H1 (cell line): ENCODE results near the gene FPGS. TPM values are rescaled to one million over a fixed set of nuclear protein-coding genes. Genes with fewer than 3 reads are reported as not detected.
"Not testable (repeated sequence)": the region's sequence is repeated elsewhere in the genome, so short reads cannot be mapped to it uniquely, and the experiment has no call there.

Experiments
- CTCF ChIA-PET: fragments of 300-600 bp; sonication (Branson Sonifier 250); formaldehyde crosslinking; loops from one replicate; lab custom pipeline; 2021; ENCODE audit not compliant: partially characterized antibody; lab: Charles Lee
- POLR2A ChIA-PET: fragments of 300-600 bp; sonication (Branson Sonifier 250); formaldehyde crosslinking; loops from one replicate; lab custom pipeline; 2021; ENCODE audit warnings: inconsistent platforms; ENCODE audit not compliant: partially characterized antibody; lab: Charles Lee
- DNase-seq, 2 experiments: peaks; one replicate each; pipeline versions ENCODE4 v3.0.0 to v3.0.0-alpha.2; 2010 to 2022; ENCODE audit warnings: low spot score in 2 of 2, low read depth in 1 of 2, mixed read lengths in 1 of 2
- FAIRE-seq: peaks from 2 replicates; lab custom pipeline; 2011; peaks lifted over from hg19 to GRCh38; lab: Jason Lieb, UNC
- H2AFZ ChIP-seq: 2 replicates; pipeline ENCODE4 v1.8.1; 2012; ENCODE audit warnings: low read length, inconsistent platforms
- H2AK5ac ChIP-seq: 2 replicates; pipeline ENCODE4 v1.6.1; 2013; ENCODE audit warnings: low read depth, low read length
- H2BK120ac ChIP-seq: replicated peaks from 2 replicates; pipeline ENCODE3; 2013; ENCODE audit warnings: low read depth, low read length, inconsistent platforms
- H2BK12ac ChIP-seq: 2 replicates; pipeline ENCODE4 v1.6.1; 2013; ENCODE audit warnings: low read depth, low read length
- H2BK15ac ChIP-seq: 2 replicates; pipeline ENCODE4 v1.6.1; 2013; ENCODE audit warnings: low read length
- H2BK20ac ChIP-seq: 2 replicates; pipeline ENCODE4 v1.6.1; 2013; ENCODE audit warnings: low read length
- H2BK5ac ChIP-seq: 2 replicates; pipeline ENCODE4 v1.6.1; 2013; ENCODE audit warnings: low read depth, low read length
- H3K14ac ChIP-seq: 2 replicates; pipeline ENCODE4 v1.6.1; 2013; ENCODE audit warnings: inconsistent platforms; ENCODE audit not compliant: insufficient read length
- H3K18ac ChIP-seq: 2 replicates; pipeline ENCODE4 v1.6.1; 2013; ENCODE audit warnings: low read length; ENCODE audit errors: extremely low read depth
- H3K23ac ChIP-seq: 2 replicates; pipeline ENCODE4 v1.6.1; 2013; ENCODE audit warnings: inconsistent platforms; ENCODE audit not compliant: insufficient read length
- H3K23me2 ChIP-seq: 2 replicates; pipeline ENCODE4 v1.6.1; 2013; ENCODE audit warnings: low read depth, low read length
- H3K27ac ChIP-seq: 2 replicates; pipeline ENCODE4 v1.6.1; 2011; ENCODE audit warnings: low read depth, low read length, inconsistent platforms
- H3K27me3 ChIP-seq, 4 experiments: replicated peaks in 1 of 4; 1 replicate in 1 of 4; 2 replicates in 3 of 4; pipeline versions ENCODE4 v1.6.1 to v1.8.1; 2011 to 2013; ENCODE audit warnings: low read length in 3 of 4, mild to moderate bottlenecking in 3 of 4, inconsistent platforms in 2 of 4, mixed read lengths in 2 of 4, moderate library complexity in 1 of 4; ENCODE audit not compliant: control insufficient read depth in 3 of 4, insufficient read depth in 3 of 4; ENCODE audit errors: extremely low read depth in 1 of 4
- H3K36me3 ChIP-seq, 4 experiments: 2 replicates each; pipeline versions ENCODE4 v1.6.1 to v1.8.1; 2011 to 2013; ENCODE audit warnings: mild to moderate bottlenecking in 4 of 4, low read length in 3 of 4, moderate library complexity in 2 of 4, control low read depth in 1 of 4, inconsistent platforms in 1 of 4; ENCODE audit not compliant: insufficient read depth in 4 of 4, control insufficient read depth in 2 of 4
- H3K4ac ChIP-seq: replicated peaks from 2 replicates; pipeline ENCODE3; 2013; ENCODE audit warnings: low read length, low read depth, mixed read lengths, inconsistent platforms; ENCODE audit not compliant: insufficient read length
- H3K4me1 ChIP-seq, 4 experiments: replicated peaks in 1 of 4; 1 replicate in 1 of 4; 2 replicates in 3 of 4; pipeline versions ENCODE4 v1.6.1 to v1.8.1; 2011 to 2013; ENCODE audit warnings: low read length in 3 of 4, inconsistent platforms in 2 of 4, mixed read lengths in 1 of 4; ENCODE audit not compliant: insufficient read depth in 4 of 4, control insufficient read depth in 3 of 4
- H3K4me2 ChIP-seq, 2 experiments: 2 replicates each; pipeline versions ENCODE4 v1.6.1 to v1.8.1; 2011 to 2013; ENCODE audit warnings: low read depth in 2 of 2, low read length in 2 of 2, control low read depth in 1 of 2, inconsistent platforms in 1 of 2, mild to moderate bottlenecking in 1 of 2; ENCODE audit not compliant: insufficient read depth in 1 of 2
- H3K4me3 ChIP-seq, 4 experiments: fragments of 200-600, 300-600 bp in 1 of 4; sonication (generic), shearing (Covaris generic), sonication (Bioruptor Twin) in 1 of 4; 2 replicates each; pipeline versions ENCODE4 v1.5.1 to v1.8.1; 2011 to 2016; ENCODE audit warnings: low read length in 4 of 4, low read depth in 3 of 4, control low read depth in 2 of 4, inconsistent platforms in 2 of 4, mild to moderate bottlenecking in 2 of 4, mixed read lengths in 1 of 4, moderate library complexity in 1 of 4; ENCODE audit not compliant: insufficient read depth in 2 of 4; ENCODE audit errors: extremely low read depth in 1 of 4
- H3K56ac ChIP-seq: replicated peaks from 2 replicates; pipeline ENCODE3; 2013; ENCODE audit warnings: low read depth, mild to moderate bottlenecking, mixed read lengths, low read length, inconsistent platforms; ENCODE audit not compliant: insufficient read length
- H3K79me1 ChIP-seq: 2 replicates; pipeline ENCODE4 v1.6.1; 2013; ENCODE audit warnings: low read depth, low read length, control low read depth
- H3K79me2 ChIP-seq, 2 experiments: 2 replicates each; pipeline versions ENCODE4 v1.6.1 to v1.8.1; 2012 to 2013; ENCODE audit warnings: low read length in 2 of 2, mild to moderate bottlenecking in 2 of 2, inconsistent platforms in 1 of 2; ENCODE audit not compliant: insufficient read depth in 2 of 2, control insufficient read depth in 1 of 2
- H3K9ac ChIP-seq, 4 experiments: replicated peaks in 1 of 4; 1 replicate in 1 of 4; 2 replicates in 3 of 4; pipeline versions ENCODE4 v1.6.1 to v1.8.1; 2011 to 2013; ENCODE audit warnings: low read depth in 3 of 4, low read length in 3 of 4, control low read depth in 2 of 4, mild to moderate bottlenecking in 2 of 4, moderate library complexity in 2 of 4, inconsistent platforms in 1 of 4; ENCODE audit errors: extremely low read depth in 1 of 4
- H3K9me3 ChIP-seq, 2 experiments: 2 replicates each; pipeline versions ENCODE4 v1.6.1 to v1.8.1; 2012 to 2013; ENCODE audit warnings: mild to moderate bottlenecking in 2 of 2, moderate library complexity in 2 of 2, control low read depth in 1 of 2, inconsistent platforms in 1 of 2, low read depth in 1 of 2, low read length in 1 of 2, mixed read lengths in 1 of 2; ENCODE audit not compliant: insufficient read depth in 2 of 2
- H4K20me1 ChIP-seq, 2 experiments: replicated peaks in 1 of 2; 2 replicates each; pipeline versions ENCODE3 to v1.8.1; 2011 to 2013; ENCODE audit warnings: inconsistent platforms in 2 of 2, low read length in 2 of 2, mild to moderate bottlenecking in 1 of 2; ENCODE audit not compliant: insufficient read depth in 2 of 2, control insufficient read depth in 1 of 2
- H4K5ac ChIP-seq: 2 replicates; pipeline ENCODE4 v1.6.1; 2013; ENCODE audit warnings: low read length, low read depth, mixed read lengths, inconsistent platforms; ENCODE audit not compliant: insufficient read length
- H4K8ac ChIP-seq: 2 replicates; pipeline ENCODE4 v1.8.0; 2013; ENCODE audit warnings: mild to moderate bottlenecking, moderate library complexity, low read length, inconsistent platforms; ENCODE audit not compliant: insufficient read depth; ENCODE audit errors: extremely low read depth
- H4K91ac ChIP-seq: replicated peaks from 2 replicates; pipeline ENCODE3; 2013; ENCODE audit warnings: low read length, mixed read lengths, inconsistent platforms; ENCODE audit not compliant: insufficient read length
- KDM1A ChIP-seq: fragments of 200-600, 300-600 bp; sonication (generic); IDR thresholded peaks from 2 replicates; pipeline ENCODE4 v1.7.1; 2016; ENCODE audit warnings: mild to moderate bottlenecking, low read length, borderline replicate concordance
- MAFK ChIP-seq: IDR thresholded peaks from 2 replicates; pipeline ENCODE4 v1.6.1; 2012; ENCODE audit warnings: low read depth, mild to moderate bottlenecking, improper control_type of control experiment, low read length
- PHF8 ChIP-seq: fragments of 200-600 bp; sonication (generic); conservative IDR thresholded peaks from 2 replicates; pipeline ENCODE4 v1.7.1; 2012; ENCODE audit warnings: low read depth, mild to moderate bottlenecking, inconsistent platforms, low read length, moderate library complexity
- RBBP5 ChIP-seq: IDR thresholded peaks from 2 replicates; pipeline ENCODE4 v1.7.1; 2012; ENCODE audit warnings: low read depth, mild to moderate bottlenecking, inconsistent platforms, low read length, moderate library complexity, borderline replicate concordance
- SAP30 ChIP-seq: fragments of 300-600 bp; sonication (generic); IDR thresholded peaks from 2 replicates; pipeline ENCODE4 v1.7.1; 2012; ENCODE audit warnings: low read length, moderate library complexity, mild to moderate bottlenecking, inconsistent platforms; ENCODE audit not compliant: insufficient read depth, insufficient replicate concordance
- WGBS, 2 experiments: shearing (Covaris generic) in 1 of 2; methylation state at CpG; one replicate each; pipeline versions ENCODE4 v1.1.6 to v1.1.7; 2013 to 2015; ENCODE audit warnings: low lambda C conversion rate in 2 of 2, mixed read lengths in 2 of 2, inconsistent platforms in 1 of 2, low coverage in 1 of 2, missing lambda C conversion rate in 1 of 2; ENCODE audit not compliant: insufficient replicate concordance in 2 of 2, insufficient coverage in 1 of 2, insufficient read length in 1 of 2; ENCODE audit errors: extremely low coverage in 1 of 2, missing lambda C conversion rate in 1 of 2; 5-methylcytosine and 5-hydroxymethylcytosine counted together
- polyA plus RNA-seq, 7 experiments: library from polyadenylated mRNA; depleted of rRNA in 3 of 7; stranded (reverse) in 5 of 7; unstranded in 2 of 7; fragments of >200 nt in 5 of 7; fragments of 200-250 nt in 2 of 7; gene quantifications; 1 replicate in 5 of 7; 2 replicates in 1 of 7; 4 replicates in 1 of 7; pipeline versions ENCODE4 v1.2.1 to v1.2.3, GENCODE V29; 2011 to 2013; ENCODE audit warnings: missing spikeins in 2 of 7, mixed read lengths in 2 of 7
- total RNA-seq: library from RNA; stranded (reverse); fragmentation: NEBNext Ultra II Directional; extraction: Animal tissue kit (Norgen Biotek cat#: 25700); gene quantifications from 2 replicates; pipeline ENCODE4 v1.2.1, GENCODE V29; 2021
- TF ChIP-seq, protein P1 (sequence below): IDR thresholded peaks from 2 replicates; pipeline ENCODE4 v1.6.1; 2011; ENCODE audit warnings: low read length, improper control_type of control experiment

The FPGS gene
- total and polyA plus RNA-seq, 2 of the 8 experiments (the other 6 are each of a cell fraction or from before 2014, with no cell fraction given): 62.4 to 83.0 TPM

DNA sequence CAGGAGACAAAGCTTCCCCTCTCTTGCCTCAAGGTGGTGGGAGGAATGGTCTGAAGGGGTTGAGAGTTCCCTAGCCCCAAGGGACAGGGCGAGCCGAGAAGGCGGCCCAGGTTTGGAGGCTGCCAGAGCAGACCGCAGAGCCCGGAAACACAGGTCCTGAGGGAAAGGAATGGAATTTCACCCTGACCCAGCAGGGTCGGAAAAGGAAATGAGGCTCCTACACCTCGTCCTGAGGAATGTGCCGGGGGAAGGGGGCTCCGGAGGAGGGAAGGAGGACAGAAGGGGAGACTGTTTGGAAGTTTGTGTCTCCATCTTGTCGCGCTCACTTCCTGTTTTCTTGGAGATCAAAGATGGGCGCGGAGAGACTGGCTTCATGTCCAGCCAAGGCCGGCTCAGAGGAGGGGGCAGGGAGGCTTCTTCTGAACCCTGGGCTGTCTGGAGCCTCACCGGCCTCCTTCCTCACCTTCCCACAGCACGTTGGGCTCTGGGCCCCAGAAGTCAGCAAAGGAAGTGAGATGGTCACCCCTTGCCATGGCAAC is 42.2 kb downstream of the FPGS start (continued):
- TF ChIP-seq MAFK (no peak), RBBP5 (peak; percentile 84; the same call in 1 of the 2 replicates), PHF8 (no peak), KDM1A (no peak), SAP30 (no peak)
- TF ChIP-seq, protein P1, sequence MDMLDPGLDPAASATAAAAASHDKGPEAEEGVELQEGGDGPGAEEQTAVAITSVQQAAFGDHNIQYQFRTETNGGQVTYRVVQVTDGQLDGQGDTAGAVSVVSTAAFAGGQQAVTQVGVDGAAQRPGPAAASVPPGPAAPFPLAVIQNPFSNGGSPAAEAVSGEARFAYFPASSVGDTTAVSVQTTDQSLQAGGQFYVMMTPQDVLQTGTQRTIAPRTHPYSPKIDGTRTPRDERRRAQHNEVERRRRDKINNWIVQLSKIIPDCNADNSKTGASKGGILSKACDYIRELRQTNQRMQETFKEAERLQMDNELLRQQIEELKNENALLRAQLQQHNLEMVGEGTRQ: no peak
- TF ChIP-seq, all 59 proteins: peak for 4

DNA sequence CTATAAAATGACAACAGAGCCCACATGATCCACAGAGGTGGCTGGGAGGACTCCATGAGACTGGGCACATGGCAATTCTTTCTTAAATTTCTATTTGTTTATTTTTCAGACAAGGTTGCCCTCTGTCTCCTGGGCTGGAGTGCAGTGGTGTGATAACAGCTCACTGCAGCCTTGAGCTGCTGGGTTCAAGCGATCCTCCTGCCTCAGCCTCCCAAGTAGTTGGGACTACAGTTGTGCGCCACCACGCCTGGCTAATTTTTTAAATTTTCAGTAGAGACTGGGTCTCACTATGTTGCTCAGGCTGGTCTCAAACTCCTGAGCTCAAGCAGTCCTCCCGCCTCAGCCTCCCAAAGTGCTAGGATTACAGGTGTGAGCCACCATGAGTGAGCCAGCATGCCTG is 42.9 kb downstream of the FPGS start:
- H3K79me2 ChIP-seq: not testable (repeated sequence)
- POLR2A ChIA-PET: interaction anchor here (0.7 to 1.8 kb wide), 8 partner anchors 9 to 49 kb away, joined by 3 to 9 read pairs (median 4); partner anchors contain the start of genes ENG and FPGS

More for the DNA sequence above, 42.9 kb downstream of the FPGS start:
- not testable (repeated sequence) for H4K5ac ChIP-seq, H4K20me1 ChIP-seq, H3K27ac ChIP-seq, DNase-seq, FAIRE-seq, H2BK12ac ChIP-seq, H2AFZ ChIP-seq, H3K4me2 ChIP-seq, H2BK20ac ChIP-seq, H2AK5ac ChIP-seq, H4K8ac ChIP-seq, H3K23ac ChIP-seq, H3K27me3 ChIP-seq, H3K9me3 ChIP-seq, H3K23me2 ChIP-seq, H2BK15ac ChIP-seq, H3K14ac ChIP-seq, H3K4me1 ChIP-seq, H3K4me3 ChIP-seq, H3K9ac ChIP-seq, H3K56ac ChIP-seq, H4K91ac ChIP-seq, H2BK120ac ChIP-seq, H3K4ac ChIP-seq, H3K79me1 ChIP-seq, H3K36me3 ChIP-seq
- CTCF ChIA-PET: interaction anchor here (0.6 to 4.5 kb wide), 11 partner anchors 8 to 341 kb away, joined by 3 to 41 read pairs (median 4); no protein-coding TSS in a partner anchor
- H2BK5ac ChIP-seq: peak overlapping the region; percentile 80; the same call in 1 of the 2 replicates
- WGBS, 2 experiments: 85% methylated on average over 4 of the region's 4 CpGs; no CpG with 5 or more reads in 1 of the 2 experiments
- peak overlapping the region; percentile 1; the same call in 1 of the 2 replicates for H3K18ac ChIP-seq
